IMR-90 (cell line): Measurements from ENCODE around the gene KCNJ6. TPM values are rescaled to one million over a fixed set of nuclear protein-coding genes. Genes with fewer than 3 reads are reported as not detected.

ENCODE experiments used
- ATAC-seq: fragments of 200-7000 bp; cut with Tn5 transposase; 2 replicates; pipeline ENCODE4 v1.9.1; 2020; ENCODE audit warnings: low read depth, mild to moderate bottlenecking, moderate library complexity
- BruUV-seq: library from RNA; stranded (reverse); fragments of 400-500 nt; replicated peaks from 2 replicates; lab custom pipeline; 2021; lab: Mats Ljungman, UMichigan
- CTCF ChIA-PET: fragments of 300-600 bp; formaldehyde crosslinking; extraction: SDS; loops from one replicate; lab custom pipeline; 2021; ENCODE audit warnings: antibody characterized with exemption; lab: Yijun Ruan, JAX
- POLR2A ChIA-PET: fragments of 300-600 bp; sonication (Branson Sonifier 250); formaldehyde crosslinking; loops from one replicate; lab custom pipeline; 2022; ENCODE audit warnings: antibody characterized with exemption; ENCODE audit not compliant: unreplicated experiment; lab: Charles Lee
- DNase-seq: peaks from one replicate; pipeline ENCODE4 v3.0.0; 2013
- H2AFZ ChIP-seq: replicated peaks from 2 replicates; pipeline ENCODE3; 2013; ENCODE audit warnings: low read length, mild to moderate bottlenecking; ENCODE audit not compliant: poor library complexity
- H2AK5ac ChIP-seq: 2 replicates; pipeline ENCODE4 v1.6.1; 2013; ENCODE audit warnings: low read depth, low read length, inconsistent platforms
- H2AK9ac ChIP-seq: replicated peaks from 2 replicates; pipeline ENCODE3; 2013; ENCODE audit warnings: mild to moderate bottlenecking, low read depth, low read length, moderate library complexity; ENCODE audit not compliant: poor library complexity
- H2BK120ac ChIP-seq: 2 replicates; pipeline ENCODE4 v1.6.1; 2013; ENCODE audit warnings: low read depth, low read length, inconsistent platforms
- H2BK15ac ChIP-seq: 3 replicates; pipeline ENCODE4 v1.6.1; 2013; ENCODE audit warnings: low read depth, low read length, inconsistent platforms
- H2BK20ac ChIP-seq: 2 replicates; pipeline ENCODE4 v1.6.1; 2013; ENCODE audit warnings: low read depth, mild to moderate bottlenecking, inconsistent platforms, low read length, moderate library complexity
- H2BK5ac ChIP-seq: 2 replicates; pipeline ENCODE4 v1.6.1; 2013; ENCODE audit warnings: mild to moderate bottlenecking, low read depth, low read length, inconsistent platforms; ENCODE audit not compliant: poor library complexity, severe bottlenecking
- H3K14ac ChIP-seq: replicated peaks from 2 replicates; pipeline ENCODE4 v1.6.1; 2013; ENCODE audit warnings: low read depth, low read length, inconsistent platforms
- H3K18ac ChIP-seq: 2 replicates; pipeline ENCODE4 v1.6.1; 2013; ENCODE audit warnings: low read depth, low read length, control low read depth
- H3K23ac ChIP-seq: 2 replicates; pipeline ENCODE4 v1.6.1; 2013; ENCODE audit warnings: low read depth, low read length, inconsistent platforms
- H3K27ac ChIP-seq: 2 replicates; pipeline ENCODE4 v1.5.1; 2013; ENCODE audit warnings: mild to moderate bottlenecking, control low read depth, low read length; ENCODE audit not compliant: insufficient read depth
- H3K27me3 ChIP-seq: 2 replicates; pipeline ENCODE4 v1.6.1; 2013; ENCODE audit warnings: low read length; ENCODE audit not compliant: control insufficient read depth, insufficient read depth
- H3K36me3 ChIP-seq: 2 replicates; pipeline ENCODE4 v1.6.1; 2013; ENCODE audit warnings: low read length, mixed read lengths; ENCODE audit not compliant: control insufficient read depth, insufficient read depth
- H3K4ac ChIP-seq: 2 replicates; pipeline ENCODE4 v1.6.1; 2013; ENCODE audit warnings: low read depth, low read length, inconsistent platforms
- H3K4me1 ChIP-seq: 2 replicates; pipeline ENCODE4 v1.6.1; 2013; ENCODE audit warnings: low read length, mixed read lengths; ENCODE audit not compliant: control insufficient read depth, insufficient read depth
- H3K4me2 ChIP-seq: 2 replicates; pipeline ENCODE4 v1.6.1; 2013; ENCODE audit warnings: low read depth, mild to moderate bottlenecking, control low read depth, low read length, moderate library complexity
- H3K4me3 ChIP-seq: 2 replicates; pipeline ENCODE4 v1.5.1; 2013; ENCODE audit warnings: low read depth, mild to moderate bottlenecking, control low read depth, low read length, moderate library complexity; ENCODE audit not compliant: insufficient read depth
- H3K56ac ChIP-seq: 2 replicates; pipeline ENCODE4 v1.6.1; 2013; ENCODE audit warnings: low read length, inconsistent platforms; ENCODE audit not compliant: insufficient read depth; ENCODE audit errors: extremely low read depth
- H3K79me1 ChIP-seq, 2 experiments: 2 replicates each; pipeline ENCODE4 v1.6.1; 2013; ENCODE audit warnings: low read length in 2 of 2, inconsistent platforms in 1 of 2, low read depth in 1 of 2
- H3K9ac ChIP-seq: 2 replicates; pipeline ENCODE4 v1.6.1; 2013; ENCODE audit warnings: low read depth, low read length, control low read depth
- H3K9me1 ChIP-seq: 2 replicates; pipeline ENCODE4 v1.6.1; 2013; ENCODE audit warnings: low read length, inconsistent platforms; ENCODE audit not compliant: insufficient read depth
- H3K9me3 ChIP-seq: 2 replicates; pipeline ENCODE4 v1.6.1; 2013; ENCODE audit warnings: low read length; ENCODE audit not compliant: control insufficient read depth, insufficient read depth
- H4K20me1 ChIP-seq: 2 replicates; pipeline ENCODE4 v1.6.1; 2013; ENCODE audit warnings: low read length, inconsistent platforms; ENCODE audit not compliant: insufficient read depth
- H4K5ac ChIP-seq: 2 replicates; pipeline ENCODE4 v1.6.1; 2013; ENCODE audit warnings: mild to moderate bottlenecking, low read depth, low read length, control low read depth
- H4K8ac ChIP-seq, 2 experiments: 2 replicates each; pipeline ENCODE4 v1.6.1; 2013; ENCODE audit warnings: low read depth in 2 of 2, low read length in 2 of 2, control low read depth in 1 of 2, inconsistent platforms in 1 of 2
- H4K91ac ChIP-seq: 2 replicates; pipeline ENCODE4 v1.6.1; 2013; ENCODE audit warnings: low read depth, low read length, inconsistent platforms; ENCODE audit not compliant: insufficient read depth
- CEBPB ChIP-seq: IDR thresholded peaks from 2 replicates; pipeline ENCODE4 v1.6.1; 2012; ENCODE audit warnings: low read depth, low read length, improper control_type of control experiment
- CHD1 ChIP-seq: IDR thresholded peaks from 2 replicates; pipeline ENCODE4 v1.6.1; 2012; ENCODE audit warnings: low read depth, low read length, improper control_type of control experiment
- ELK1 ChIP-seq: fragments of 150-350 bp; IDR thresholded peaks from 2 replicates; pipeline ENCODE4 v1.6.1; 2016; ENCODE audit warnings: low read depth, mild to moderate bottlenecking, low read length, moderate library complexity, borderline replicate concordance
- FOS ChIP-seq: fragments of 150-350 bp; IDR thresholded peaks from 2 replicates; pipeline ENCODE4 v1.6.1; 2016; ENCODE audit warnings: low read depth, low read length
- MAFK ChIP-seq: IDR thresholded peaks from 2 replicates; pipeline ENCODE4 v1.6.1; 2012; ENCODE audit warnings: low read depth, low read length, improper control_type of control experiment
- MAZ ChIP-seq: IDR thresholded peaks from 2 replicates; pipeline ENCODE4 v1.6.1; 2012; ENCODE audit warnings: low read depth, mild to moderate bottlenecking, low read length, improper control_type of control experiment, moderate library complexity, borderline replicate concordance
- NFE2L2 ChIP-seq: fragments of 150-350 bp; IDR thresholded peaks from 2 replicates; pipeline ENCODE4 v1.6.1; 2016; ENCODE audit warnings: low read depth, mild to moderate bottlenecking, low read length
- POLR2A ChIP-seq: IDR thresholded peaks from 2 replicates; pipeline ENCODE4 v1.6.1; 2012; ENCODE audit warnings: mild to moderate bottlenecking, low read depth, low read length
- RAD21 ChIP-seq: IDR thresholded peaks from 2 replicates; pipeline ENCODE4 v1.6.1; 2012; ENCODE audit warnings: low read length, improper control_type of control experiment
- RCOR1 ChIP-seq: IDR thresholded peaks from 2 replicates; pipeline ENCODE4 v1.6.1; 2012; ENCODE audit warnings: mild to moderate bottlenecking, low read length, improper control_type of control experiment; ENCODE audit not compliant: insufficient replicate concordance
- RFX5 ChIP-seq: IDR thresholded peaks from 2 replicates; pipeline ENCODE4 v1.8.0; 2012; ENCODE audit warnings: low read depth, mild to moderate bottlenecking, low read length, moderate library complexity
- USF2 ChIP-seq: fragments of 150-350 bp; IDR thresholded peaks from 2 replicates; pipeline ENCODE4 v1.6.1; 2017; ENCODE audit warnings: mild to moderate bottlenecking, antibody characterized with exemption, low read length, low read depth
- WGBS, 2 experiments: methylation state at CpG; one replicate each; pipeline versions ENCODE4 v1.1.5 to v1.1.7; 2013; ENCODE audit warnings: missing lambda C conversion rate in 2 of 2; ENCODE audit not compliant: insufficient read length in 1 of 2; ENCODE audit errors: extremely low coverage in 2 of 2; 5-methylcytosine and 5-hydroxymethylcytosine counted together
- dilution Hi-C: fragments of 300-500 bp; cut with HindIII; formaldehyde crosslinking; loops from one replicate; pipeline ENCODE4 v1.14.3; 2018; ENCODE audit warnings: low sequenced_read_pairs; ENCODE audit not compliant: unreplicated experiment
- in situ Hi-C: fragments of 300-500 bp; cut with MboI; formaldehyde crosslinking; loops from 3 replicates; pipeline ENCODE4 v1.14.3; 2019; ENCODE audit warnings: low sequenced_read_pairs, inconsistent platforms, mixed read lengths
- intact Hi-C: fragments of 100-400 bp; cut with micrococcal nuclease; formaldehyde crosslinking; loops from 2 replicates; pipeline ENCODE4 v1.10.0; 2022
- polyA plus RNA-seq, 3 experiments: library from polyadenylated mRNA; depleted of rRNA; stranded (reverse); fragments of >200 nt; gene quantifications; 2 replicates each; pipeline ENCODE4 v1.2.3, GENCODE V29; 2012; ENCODE audit warnings: low replicate concordance in 1 of 3
- total RNA-seq: library from RNA; depleted of rRNA; stranded (reverse); fragments of >200 nt; gene quantifications from 2 replicates; pipeline ENCODE4 v1.2.3, GENCODE V29; 2012
- TF ChIP-seq, protein P1 (sequence below): conservative IDR thresholded peaks from 2 replicates; pipeline ENCODE4 v1.5.1; 2012; ENCODE audit warnings: mild to moderate bottlenecking, low read depth, low read length, improper control_type of control experiment

Gene KCNJ6
- total and polyA plus RNA-seq, 2 of the 4 experiments (the other 2 are of a cell fraction), result under 0.01 to 0.02 TPM

GRCh38 chr21:37623183-37623582, 293.1 kb downstream of the KCNJ6 start:
- no peak overlapping the region for H3K14ac ChIP-seq
- no peak overlapping the region for H4K5ac ChIP-seq
- no peak overlapping the region for H2AK5ac ChIP-seq
- H3K18ac ChIP-seq, result no peak overlapping the region
- H3K36me3 ChIP-seq, result no peaks in the 10 kb centered on the region
- POLR2A ChIA-PET, result no interaction called here
- H3K27ac ChIP-seq, result no peak overlapping the region
- H3K4me1 ChIP-seq, result no peaks in the 10 kb centered on the region
- CTCF ChIA-PET, result no interaction called here
- no peak overlapping the region for H3K4me3 ChIP-seq
- no peak overlapping the region for H2BK120ac ChIP-seq
- no peaks in the 10 kb centered on the region for H3K9me3 ChIP-seq
- TF ChIP-seq CEBPB (no peak), MAZ (no peak), FOS (no peak), RFX5 (no peak), RAD21 (no peak), NFE2L2 (no peak), USF2 (no peak), RCOR1 (no peak), POLR2A (no peak), ELK1 (no peak), CHD1 (no peak), MAFK (no peak)
- TF ChIP-seq, protein P1, sequence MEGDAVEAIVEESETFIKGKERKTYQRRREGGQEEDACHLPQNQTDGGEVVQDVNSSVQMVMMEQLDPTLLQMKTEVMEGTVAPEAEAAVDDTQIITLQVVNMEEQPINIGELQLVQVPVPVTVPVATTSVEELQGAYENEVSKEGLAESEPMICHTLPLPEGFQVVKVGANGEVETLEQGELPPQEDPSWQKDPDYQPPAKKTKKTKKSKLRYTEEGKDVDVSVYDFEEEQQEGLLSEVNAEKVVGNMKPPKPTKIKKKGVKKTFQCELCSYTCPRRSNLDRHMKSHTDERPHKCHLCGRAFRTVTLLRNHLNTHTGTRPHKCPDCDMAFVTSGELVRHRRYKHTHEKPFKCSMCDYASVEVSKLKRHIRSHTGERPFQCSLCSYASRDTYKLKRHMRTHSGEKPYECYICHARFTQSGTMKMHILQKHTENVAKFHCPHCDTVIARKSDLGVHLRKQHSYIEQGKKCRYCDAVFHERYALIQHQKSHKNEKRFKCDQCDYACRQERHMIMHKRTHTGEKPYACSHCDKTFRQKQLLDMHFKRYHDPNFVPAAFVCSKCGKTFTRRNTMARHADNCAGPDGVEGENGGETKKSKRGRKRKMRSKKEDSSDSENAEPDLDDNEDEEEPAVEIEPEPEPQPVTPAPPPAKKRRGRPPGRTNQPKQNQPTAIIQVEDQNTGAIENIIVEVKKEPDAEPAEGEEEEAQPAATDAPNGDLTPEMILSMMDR, result no peak
- H4K91ac ChIP-seq, result no peak overlapping the region
- intact Hi-C loops (no loop called here), dilution Hi-C loops (no loop called here), in situ Hi-C loops (no loop called here)
- no peak overlapping the region for H3K4ac ChIP-seq
- H4K20me1 ChIP-seq, result no peaks in the 10 kb centered on the region
- H3K56ac ChIP-seq, result no peak overlapping the region
- WGBS, 2 experiments, result no CpG with 5 or more reads among the region's 3 CpGs
- H3K9ac ChIP-seq, result no peak overlapping the region
- H2AK9ac ChIP-seq, result no peak overlapping the region
- ATAC-seq (no peak), DNase-seq (no peak)
- no peak overlapping the region for H4K8ac ChIP-seq
- peaks cover 15% of the 10 kb centered on the region for H3K27me3 ChIP-seq
- BruUV-seq, result no TSS peak
- no peak overlapping the region for H3K4me2 ChIP-seq
- H2BK5ac ChIP-seq, result no peak overlapping the region
- no peaks in the 10 kb centered on the region for H3K9me1 ChIP-seq
- H2BK15ac ChIP-seq, result no peak overlapping the region
- H3K23ac ChIP-seq, result no peak overlapping the region
- H2BK20ac ChIP-seq, result no peak overlapping the region
- H2AFZ ChIP-seq, result no peak overlapping the region
- H3K79me1 ChIP-seq, result no peaks in the 10 kb centered on the region
